ENCODE measurements around the gene CSKMT.

Gene CSKMT

DNA sequence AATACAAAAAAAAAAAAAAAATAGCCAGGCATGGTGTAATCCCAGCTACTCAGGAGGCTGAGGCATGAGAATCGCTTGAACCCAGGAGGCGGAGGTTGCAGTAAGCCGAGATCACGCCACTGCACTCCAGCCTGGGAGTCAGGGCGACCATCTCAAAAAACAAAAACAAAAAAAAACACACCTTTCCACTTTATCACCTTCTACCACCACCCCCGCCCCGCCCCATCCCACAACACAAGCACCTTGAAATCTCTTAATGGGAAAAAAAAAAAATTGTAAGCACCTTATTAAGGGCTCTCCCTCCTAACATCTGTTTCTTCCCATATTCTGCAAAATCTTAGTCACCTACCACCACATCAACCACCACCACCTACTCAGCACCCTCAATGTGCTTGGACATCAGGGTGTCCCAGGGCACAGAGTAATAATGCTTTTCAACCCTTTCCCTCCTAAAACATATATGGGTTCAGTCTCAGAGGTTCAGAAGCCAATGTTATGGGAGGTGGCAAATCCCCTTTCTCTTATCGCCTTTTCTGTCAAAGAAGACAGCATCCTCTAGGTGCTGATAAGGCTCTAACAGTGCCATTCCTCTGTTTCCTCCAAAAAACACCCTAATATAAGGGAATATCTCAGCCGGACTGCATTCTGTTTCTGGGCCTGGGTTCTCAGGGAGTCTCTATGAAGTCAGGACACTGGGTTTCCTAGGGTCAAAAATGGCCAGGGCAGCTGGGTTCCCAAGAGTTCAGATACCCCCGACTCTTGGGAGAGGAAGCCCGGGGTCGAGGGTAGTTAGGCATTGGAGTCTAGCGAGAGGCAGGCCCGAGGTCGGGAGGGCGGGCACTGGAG, 12.7 kb upstream of the CSKMT start:
- Histone ChIP-seq H3K27me3 (ENCODE audit: low read length) (no peaks in the 10 kb centered on the region), H3K9ac (ENCODE audit: low read length) (peak overlapping the region; percentile 98), H3K4me3 (ENCODE audit: insufficient read depth, low read length, poor library complexity, severe bottlenecking) (peak overlapping the region; percentile 100), H4K20me1 (ENCODE audit: low read depth, low read length) (no peaks in the 10 kb centered on the region), H3F3A (ENCODE audit: insufficient read depth) (peaks cover 18% of the 10 kb centered on the region), H2AFZ (ENCODE audit: low read depth, low read length, severe bottlenecking) (peak overlapping the region; percentile 99), H3K36me3 (ENCODE audit: low read length) (no peaks in the 10 kb centered on the region), H3K9me3 (ENCODE audit: insufficient read depth, low read length) (no peaks in the 10 kb centered on the region), H3K4me2 (ENCODE audit: low read depth, low read length, poor library complexity, severe bottlenecking) (peak overlapping the region; percentile 98), H3K9me2 (replicated peaks; ENCODE audit: insufficient read depth, low read length) (no peaks in the 10 kb centered on the region), H3K79me2 (ENCODE audit: insufficient read depth, low read length) (peaks cover 23% of the 10 kb centered on the region), H3K27ac (ENCODE audit: low read depth, low read length) (peak overlapping the region; percentile 64)
- TF ChIP-seq, protein P1, sequence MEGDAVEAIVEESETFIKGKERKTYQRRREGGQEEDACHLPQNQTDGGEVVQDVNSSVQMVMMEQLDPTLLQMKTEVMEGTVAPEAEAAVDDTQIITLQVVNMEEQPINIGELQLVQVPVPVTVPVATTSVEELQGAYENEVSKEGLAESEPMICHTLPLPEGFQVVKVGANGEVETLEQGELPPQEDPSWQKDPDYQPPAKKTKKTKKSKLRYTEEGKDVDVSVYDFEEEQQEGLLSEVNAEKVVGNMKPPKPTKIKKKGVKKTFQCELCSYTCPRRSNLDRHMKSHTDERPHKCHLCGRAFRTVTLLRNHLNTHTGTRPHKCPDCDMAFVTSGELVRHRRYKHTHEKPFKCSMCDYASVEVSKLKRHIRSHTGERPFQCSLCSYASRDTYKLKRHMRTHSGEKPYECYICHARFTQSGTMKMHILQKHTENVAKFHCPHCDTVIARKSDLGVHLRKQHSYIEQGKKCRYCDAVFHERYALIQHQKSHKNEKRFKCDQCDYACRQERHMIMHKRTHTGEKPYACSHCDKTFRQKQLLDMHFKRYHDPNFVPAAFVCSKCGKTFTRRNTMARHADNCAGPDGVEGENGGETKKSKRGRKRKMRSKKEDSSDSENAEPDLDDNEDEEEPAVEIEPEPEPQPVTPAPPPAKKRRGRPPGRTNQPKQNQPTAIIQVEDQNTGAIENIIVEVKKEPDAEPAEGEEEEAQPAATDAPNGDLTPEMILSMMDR (IDR thresholded peaks at IDR 0.05; ENCODE audit: insufficient read depth, low read length, poor library complexity, severe bottlenecking): no peak
- TF ChIP-seq EZH2phosphoT487 (conservative IDR thresholded peaks at IDR 0.05; ENCODE audit: low read length): no peak

DNA sequence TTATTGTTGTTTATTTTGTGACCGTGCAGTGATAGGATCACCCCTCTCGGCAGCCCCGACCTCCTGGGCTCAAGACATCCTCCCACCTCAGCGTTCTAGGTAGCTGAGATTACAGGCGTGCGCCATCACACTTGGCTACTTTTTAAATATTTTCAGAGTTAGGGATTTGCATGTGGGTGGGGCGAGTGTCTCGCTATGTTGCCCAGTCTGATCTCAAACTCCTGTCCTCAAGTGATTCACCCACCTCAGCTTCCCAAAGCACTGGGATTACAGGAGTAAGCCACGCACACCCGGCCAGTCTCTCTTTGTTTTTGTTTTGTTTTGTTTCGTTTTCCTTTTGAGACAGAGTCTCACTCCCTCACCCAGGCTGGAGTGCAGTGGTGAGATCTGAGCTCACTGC, 10.8 kb upstream of the CSKMT start:
- Histone ChIP-seq H3K36me3 (ENCODE audit: low read length) (no peaks in the 10 kb centered on the region), H3K9ac (ENCODE audit: low read length) (no peak overlapping the region), H4K20me1 (ENCODE audit: low read depth, low read length) (no peaks in the 10 kb centered on the region), H3K9me2 (replicated peaks; ENCODE audit: insufficient read depth, low read length) (no peaks in the 10 kb centered on the region), H3K4me3 (ENCODE audit: insufficient read depth, low read length, poor library complexity, severe bottlenecking) (no peak overlapping the region), H3K27me3 (ENCODE audit: low read length) (no peaks in the 10 kb centered on the region), H3K79me2 (ENCODE audit: insufficient read depth, low read length) (peaks cover 23% of the 10 kb centered on the region), H3F3A (ENCODE audit: insufficient read depth) (peaks cover 15% of the 10 kb centered on the region; the same call in 1 of the 2 replicates), H3K27ac (ENCODE audit: low read depth, low read length) (no peak overlapping the region), H3K4me2 (ENCODE audit: low read depth, low read length, poor library complexity, severe bottlenecking) (peak overlapping the region; percentile 98), H3K9me3 (ENCODE audit: insufficient read depth, low read length) (no peaks in the 10 kb centered on the region), H2AFZ (ENCODE audit: low read depth, low read length, severe bottlenecking) (peak overlapping the region; percentile 10)
- no peak for TF ChIP-seq EZH2phosphoT487 (conservative IDR thresholded peaks at IDR 0.05; ENCODE audit: low read length)
- TF ChIP-seq, protein P1 (IDR thresholded peaks at IDR 0.05; ENCODE audit: insufficient read depth, low read length, poor library complexity, severe bottlenecking): no peak

DNA sequence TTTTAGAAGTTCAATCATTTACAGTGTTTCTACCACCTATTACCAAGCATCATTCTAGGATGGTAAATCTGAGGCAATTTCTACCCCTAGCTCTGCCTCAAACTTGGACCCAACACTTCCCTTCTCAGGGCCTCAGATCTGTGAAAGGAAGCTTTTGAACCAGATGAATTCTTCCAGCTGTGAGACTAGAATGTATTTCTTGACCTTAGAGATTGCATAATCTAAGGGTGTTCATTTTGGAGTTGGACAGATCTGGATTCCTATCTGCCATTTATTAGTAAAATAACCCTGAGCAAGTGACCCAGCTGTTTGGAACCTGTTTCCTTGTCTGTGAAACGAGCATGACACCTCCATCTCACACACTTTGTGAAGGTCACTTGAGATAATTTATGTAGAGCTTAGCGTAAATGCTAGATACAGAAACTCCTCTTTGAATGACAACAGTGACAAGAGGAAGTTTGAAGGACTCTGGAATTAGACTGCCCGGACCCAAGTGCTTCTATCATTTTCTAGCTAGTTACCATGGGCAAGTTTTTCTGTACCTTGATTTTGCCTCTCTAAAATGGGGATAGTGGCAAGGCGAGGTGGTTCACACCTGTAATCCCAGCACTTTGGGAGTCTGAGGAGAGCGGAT, 8.2 kb upstream of the CSKMT start:
- no peak overlapping the region for H3K27ac ChIP-seq (ENCODE audit: low read depth, low read length)
- no peak overlapping the region for H2AFZ ChIP-seq (ENCODE audit: low read depth, low read length, severe bottlenecking)
- H3K27me3 ChIP-seq (ENCODE audit: low read length): no peaks in the 10 kb centered on the region
- peaks cover 12% of the 10 kb centered on the region for H3K79me2 ChIP-seq (ENCODE audit: insufficient read depth, low read length)
- no peaks in the 10 kb centered on the region for H3K9me2 ChIP-seq (replicated peaks; ENCODE audit: insufficient read depth, low read length)
- no peaks in the 10 kb centered on the region for H3K9me3 ChIP-seq (ENCODE audit: insufficient read depth, low read length)
- no peaks in the 10 kb centered on the region for H4K20me1 ChIP-seq (ENCODE audit: low read depth, low read length)
- no peak for TF ChIP-seq EZH2phosphoT487 (conservative IDR thresholded peaks at IDR 0.05; ENCODE audit: low read length)
- TF ChIP-seq, protein P1 (IDR thresholded peaks at IDR 0.05; ENCODE audit: insufficient read depth, low read length, poor library complexity, severe bottlenecking): no peak
- no peak overlapping the region for H3K4me3 ChIP-seq (ENCODE audit: insufficient read depth, low read length, poor library complexity, severe bottlenecking)
- peaks cover 18% of the 10 kb centered on the region for H3F3A ChIP-seq (ENCODE audit: insufficient read depth)
- H3K36me3 ChIP-seq (ENCODE audit: low read length): no peaks in the 10 kb centered on the region
- H3K9ac ChIP-seq (ENCODE audit: low read length): no peak overlapping the region
- H3K4me2 ChIP-seq (ENCODE audit: low read depth, low read length, poor library complexity, severe bottlenecking): no peak overlapping the region

Measured in SU-DHL-6 (cell line).